GM19463 (cell line): Measurements from ENCODE around the gene LINC01488.

ENCODE experiments used
- ATAC-seq: cut with Tn5 transposase; IDR thresholded peaks from one replicate; pipeline ENCODE4 v1.9.1; 2021; ENCODE audit warnings: mild to moderate bottlenecking, moderate library complexity; ENCODE audit not compliant: unreplicated experiment

LINC01488 gene

DNA sequence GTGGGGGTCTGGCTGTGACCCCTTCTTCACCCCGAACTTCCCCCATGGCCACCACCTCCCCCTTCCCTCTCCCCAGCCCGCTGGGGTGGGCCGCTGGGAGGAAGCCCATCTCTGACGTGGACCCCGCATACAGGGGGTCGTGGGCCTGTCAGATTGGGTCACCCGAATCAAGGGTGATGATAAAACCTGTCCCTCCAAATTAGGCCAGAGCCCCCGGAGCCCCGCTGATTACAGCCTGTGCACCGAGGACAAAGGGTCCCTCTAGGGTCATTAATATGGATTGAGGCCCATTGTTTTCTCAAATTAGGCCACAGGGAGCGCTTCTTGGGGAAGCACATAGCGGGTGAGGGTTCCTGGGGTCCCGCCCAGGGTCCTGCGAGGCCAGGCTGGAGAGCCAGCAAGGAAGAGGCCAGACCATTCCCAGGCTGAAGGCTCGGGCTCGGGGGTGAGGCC, 4.9 kb upstream of the LINC01488 start:
- ATAC-seq, result no peak

DNA sequence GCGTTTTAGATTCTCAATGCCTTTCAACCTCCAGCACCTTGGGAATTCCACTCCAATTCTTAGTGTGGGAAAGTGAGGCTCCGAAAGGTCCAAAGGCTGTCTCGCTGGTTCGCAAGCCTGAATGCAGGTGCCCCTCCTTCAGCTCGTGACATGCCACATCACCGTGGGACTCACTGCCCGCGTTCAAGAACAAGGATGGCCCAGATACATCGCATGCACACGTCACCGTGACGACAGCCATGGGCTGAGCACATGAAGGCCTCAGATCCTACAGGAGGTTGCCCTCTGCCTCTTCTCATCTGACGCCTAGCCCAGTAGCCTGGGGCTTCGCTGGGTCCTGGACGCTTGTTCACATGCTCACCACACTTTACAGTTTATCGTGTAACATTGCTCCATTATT, 4.4 kb upstream of the LINC01488 start:
- no peak for ATAC-seq

- ATAC-seq, result no peak
These were observed 1.7 kb upstream of the LINC01488 start for GRCh38 chr11:69479591-69480271.

DNA sequence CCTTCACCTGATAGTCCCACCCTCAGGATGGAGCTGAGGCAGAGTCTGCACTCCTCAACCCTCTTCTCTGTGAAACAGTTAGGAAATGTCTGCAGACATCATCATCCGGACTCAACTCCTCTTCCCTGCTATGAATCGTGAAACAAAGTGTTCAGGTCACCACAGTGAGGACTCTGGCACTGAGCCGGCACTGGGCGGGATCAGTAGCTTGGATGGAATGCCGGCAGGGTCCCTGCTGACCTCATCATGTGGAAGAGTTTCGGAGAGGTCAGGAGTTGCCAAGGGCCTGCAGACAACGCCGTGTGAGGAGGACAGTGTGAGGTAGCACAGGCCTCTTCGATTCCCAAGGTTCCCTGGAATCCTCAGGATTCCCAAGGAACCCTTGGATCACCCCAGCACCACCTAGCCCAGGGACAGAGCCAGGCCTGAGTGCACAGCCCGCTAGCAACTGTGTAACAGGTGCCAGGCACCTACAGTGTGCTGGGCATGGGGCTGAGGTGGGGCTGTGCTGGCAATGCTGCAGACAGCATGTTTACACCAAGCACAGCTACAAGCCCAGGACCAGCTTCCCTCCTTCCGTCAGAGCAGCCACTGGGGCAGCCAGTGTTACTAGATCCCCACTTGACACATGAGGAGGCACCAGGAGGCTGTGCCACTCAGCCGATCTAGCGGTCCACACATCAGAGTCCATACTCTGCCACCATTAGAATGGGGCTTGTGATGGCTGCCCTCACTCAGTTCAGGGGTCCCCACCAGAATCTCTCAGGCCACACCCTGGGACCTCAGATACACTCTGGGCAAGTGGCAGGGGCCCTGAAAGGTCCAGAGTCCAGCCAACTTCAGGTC, 693 bp upstream of the LINC01488 start:
- no peak for ATAC-seq

GRCh38 chr11:69482322-69482721, 859 bp downstream of the LINC01488 start:
- no peak for ATAC-seq

DNA sequence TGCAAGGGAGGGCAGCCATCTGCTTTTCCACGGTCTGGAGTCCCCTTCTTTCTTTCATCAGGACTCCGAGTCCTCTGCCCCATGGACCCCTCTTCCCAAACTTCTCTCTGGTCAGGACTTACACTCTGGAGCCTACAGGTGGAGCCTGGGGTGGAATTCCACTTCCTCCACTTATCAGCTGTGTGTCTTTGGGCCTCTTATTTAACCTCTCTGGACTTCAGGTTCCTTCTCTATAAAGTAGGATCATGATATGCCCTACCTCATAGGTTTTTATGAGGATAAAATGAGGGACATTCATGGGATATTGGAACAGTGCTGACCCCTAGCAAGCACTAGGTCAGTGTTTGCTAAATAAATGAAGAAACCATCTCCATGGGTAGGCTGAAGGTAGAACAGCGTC, 1.7 kb downstream of the LINC01488 start:
- no peak for ATAC-seq

- no peak for ATAC-seq
These were observed 2.4 kb downstream of the LINC01488 start for GRCh38 chr11:69483691-69484426.

DNA sequence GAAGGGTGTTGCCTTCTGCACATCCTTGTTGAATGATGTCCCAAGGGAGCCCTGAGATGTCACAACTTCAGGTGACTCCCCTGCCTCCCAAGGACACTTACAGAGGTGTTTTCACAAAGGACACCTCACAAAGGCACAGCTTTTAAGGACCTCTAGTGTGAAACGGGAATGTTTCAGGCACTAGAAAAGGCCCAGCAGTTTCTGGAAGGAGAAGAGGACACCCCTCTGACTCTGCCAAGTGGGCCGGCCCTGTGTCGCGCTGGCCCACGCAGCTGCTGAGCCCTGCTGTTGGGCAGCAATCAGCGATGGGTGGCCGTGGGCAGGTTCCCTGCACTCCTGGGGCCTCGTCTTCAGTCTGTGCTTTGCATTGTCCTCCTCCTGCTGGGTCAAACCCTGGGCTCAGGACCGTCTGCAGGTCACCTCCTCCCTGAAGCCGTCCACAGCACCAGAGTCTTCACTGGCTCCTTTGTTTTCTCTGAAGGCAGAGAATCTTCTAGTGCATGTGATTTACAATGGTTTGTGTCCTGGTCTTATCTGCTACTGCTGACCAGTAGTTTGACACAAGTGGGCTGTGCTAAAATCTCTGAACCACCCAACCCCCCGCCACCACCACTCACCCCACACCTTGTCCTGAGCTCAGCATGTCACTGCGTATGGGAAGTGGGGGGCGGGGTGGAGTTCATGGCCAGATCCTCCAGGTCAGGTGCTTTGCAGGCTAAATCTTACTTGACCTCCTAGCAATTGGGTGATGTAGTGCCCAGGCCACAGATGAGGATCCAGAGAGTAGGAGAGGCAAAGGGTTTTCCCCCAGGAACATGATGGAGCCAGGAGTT, 3.2 kb downstream of the LINC01488 start:
- no peak for ATAC-seq

DNA sequence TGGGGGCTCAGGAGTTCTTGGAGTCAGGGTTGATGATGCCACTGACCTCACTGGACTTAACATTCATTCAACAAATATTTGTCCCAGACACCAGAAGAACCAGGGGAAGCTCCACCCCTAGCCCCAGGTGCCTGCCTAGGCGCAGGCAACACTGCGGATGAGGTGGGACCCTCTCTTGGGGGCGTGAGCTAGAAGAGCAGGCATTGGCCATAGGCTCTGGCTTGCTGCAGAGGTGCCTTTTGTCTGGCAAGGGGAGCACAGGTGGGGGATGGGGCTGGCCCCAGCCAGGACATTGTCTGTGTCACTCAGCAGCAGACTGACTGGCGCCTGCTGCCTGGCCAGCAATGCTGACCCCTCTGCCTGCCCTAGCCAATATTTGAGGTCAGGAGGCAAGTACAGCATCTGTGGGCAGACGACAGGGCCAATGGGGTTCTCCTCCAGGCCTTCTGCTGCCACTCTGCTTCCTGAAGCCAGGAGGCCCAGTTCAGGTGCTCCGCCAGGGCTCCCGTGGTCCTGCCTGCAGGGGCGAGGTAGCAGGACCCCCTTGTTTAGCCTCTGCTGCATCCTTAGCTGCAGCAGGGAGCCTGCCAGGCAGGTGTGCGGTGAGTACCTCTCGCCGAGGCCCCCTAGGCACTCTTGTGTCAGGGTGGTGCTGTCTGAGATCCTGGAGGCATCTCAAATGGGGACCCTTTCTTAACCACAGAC, 4.0 kb downstream of the LINC01488 start:
- ATAC-seq, result no peak

GRCh38 chr11:69486056-69486772, 4.8 kb downstream of the LINC01488 start:
- ATAC-seq, result no peak

DNA sequence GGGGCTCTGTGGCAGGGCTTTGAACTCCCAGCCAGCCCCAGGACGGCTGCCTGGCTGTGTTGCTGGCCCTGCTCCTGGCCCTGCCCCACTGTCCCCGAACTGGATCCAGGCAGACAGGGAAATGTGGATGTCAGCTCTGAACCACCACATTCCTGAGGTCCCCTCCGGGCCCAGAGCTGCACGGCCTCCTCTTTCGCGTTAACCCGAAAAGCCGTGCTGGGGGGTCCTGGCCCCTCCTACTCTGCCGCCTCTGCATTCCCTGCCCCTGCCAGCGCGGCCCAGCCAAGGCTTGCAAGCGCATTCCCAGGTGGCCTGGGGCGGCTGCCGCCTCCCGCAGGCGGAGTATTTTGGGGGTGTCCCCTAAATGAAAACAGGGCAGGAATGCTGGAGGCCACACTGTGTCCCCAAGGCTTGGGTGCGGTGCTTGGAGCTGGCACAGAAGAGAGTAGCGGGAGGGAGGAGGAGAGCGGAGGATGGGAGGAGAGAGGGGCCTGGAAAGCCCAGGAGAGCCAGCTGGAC, 5.4 kb downstream of the LINC01488 start:
- ATAC-seq, result no peak

DNA sequence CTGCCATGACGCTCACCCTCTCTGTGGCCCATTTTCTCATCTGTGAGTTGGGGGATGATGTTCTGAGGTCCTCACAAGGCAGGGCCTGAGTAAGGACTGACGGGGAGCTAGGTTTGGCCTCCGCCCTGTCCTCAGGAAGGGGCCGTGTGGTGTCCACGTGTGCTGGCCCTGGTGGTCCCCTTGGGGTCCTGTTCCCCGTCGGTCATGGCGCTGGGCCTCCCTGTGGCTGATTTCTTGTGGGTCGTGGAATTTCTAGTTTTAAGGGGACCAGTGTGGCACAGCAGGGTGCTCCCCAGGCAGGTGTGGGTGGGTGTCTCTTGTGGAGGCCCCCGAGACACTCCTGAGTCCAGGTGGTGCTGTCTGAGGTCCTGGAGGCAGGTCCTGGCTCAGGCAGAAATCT, 5.9 kb downstream of the LINC01488 start:
- no peak for ATAC-seq

GRCh38 chr11:69487849-69488542, 6.5 kb downstream of the LINC01488 start:
- no peak for ATAC-seq

DNA sequence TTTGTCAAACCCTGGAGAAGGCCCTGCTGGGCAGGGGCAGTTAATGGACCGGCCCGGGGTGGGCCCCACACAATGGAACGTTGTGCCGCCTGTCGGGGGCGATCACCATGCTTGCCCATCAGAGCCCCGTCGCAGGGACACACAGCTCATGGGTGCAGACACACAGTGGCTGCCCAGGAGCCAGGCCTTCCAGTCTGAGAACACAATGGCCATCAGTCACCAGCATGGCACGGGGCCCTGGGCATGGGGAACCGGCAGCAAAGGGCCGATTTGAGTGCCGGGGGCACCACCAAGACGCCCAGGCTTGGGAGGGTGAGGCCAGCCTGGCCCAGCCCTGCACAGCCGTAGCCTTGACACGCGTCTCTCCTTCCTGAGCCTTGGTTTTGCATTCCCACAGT, 7.1 kb downstream of the LINC01488 start:
- no peak for ATAC-seq

DNA sequence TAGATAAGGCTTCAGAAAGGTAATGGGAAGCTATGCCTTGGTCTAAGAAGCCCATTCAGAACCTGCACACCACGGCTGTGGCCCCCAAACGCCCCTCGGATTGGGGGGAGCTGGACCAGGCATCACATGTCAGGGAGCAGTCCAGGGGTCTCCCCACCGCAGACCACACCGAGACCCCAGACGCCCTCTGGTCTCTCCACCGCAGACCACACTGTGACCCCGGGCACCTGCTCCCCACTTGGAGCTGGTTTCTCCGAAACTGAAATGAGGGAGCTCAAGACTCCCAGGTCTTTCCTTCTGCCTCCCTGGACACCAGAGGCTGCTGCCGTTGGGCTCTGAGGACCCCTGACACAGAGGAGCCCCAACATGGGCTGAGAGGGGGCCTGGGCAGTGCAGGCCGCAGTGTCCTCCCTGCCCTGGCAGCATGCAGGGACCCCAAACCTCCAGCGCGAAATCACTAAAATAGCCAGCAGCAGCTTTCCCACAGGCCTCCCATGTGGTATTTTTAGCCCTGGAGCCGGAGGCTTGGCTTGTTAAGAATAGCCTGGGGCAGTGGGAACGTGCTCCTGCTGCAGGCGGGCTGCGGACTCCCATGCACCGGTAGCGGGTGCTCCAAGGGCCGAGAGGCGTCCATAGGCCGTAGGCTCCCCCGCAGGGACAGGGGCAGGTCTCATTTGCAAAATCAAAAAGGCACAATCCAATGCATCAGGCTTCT, 7.7 kb downstream of the LINC01488 start:
- no peak for ATAC-seq

- ATAC-seq, result no peak
These were observed 8.4 kb downstream of the LINC01488 start for GRCh38 chr11:69489746-69490365.

GRCh38 chr11:69490516-69490915, 9.1 kb downstream of the LINC01488 start:
- no peak for ATAC-seq
